Activated CD4-positive, alpha-beta T cell treated with anti-CD3 and anti-CD28 coated beads for 1 hour (primary cell): ENCODE data around the gene TRIP10.
"Not testable (repeated sequence)": the region's sequence is repeated elsewhere in the genome, so short reads cannot be mapped to it uniquely, and the experiment has no call there.

Experiments
- DNase-seq: peaks from one replicate; pipeline ENCODE4 v3.0.0-alpha.2; 2020

The TRIP10 gene, protein sequence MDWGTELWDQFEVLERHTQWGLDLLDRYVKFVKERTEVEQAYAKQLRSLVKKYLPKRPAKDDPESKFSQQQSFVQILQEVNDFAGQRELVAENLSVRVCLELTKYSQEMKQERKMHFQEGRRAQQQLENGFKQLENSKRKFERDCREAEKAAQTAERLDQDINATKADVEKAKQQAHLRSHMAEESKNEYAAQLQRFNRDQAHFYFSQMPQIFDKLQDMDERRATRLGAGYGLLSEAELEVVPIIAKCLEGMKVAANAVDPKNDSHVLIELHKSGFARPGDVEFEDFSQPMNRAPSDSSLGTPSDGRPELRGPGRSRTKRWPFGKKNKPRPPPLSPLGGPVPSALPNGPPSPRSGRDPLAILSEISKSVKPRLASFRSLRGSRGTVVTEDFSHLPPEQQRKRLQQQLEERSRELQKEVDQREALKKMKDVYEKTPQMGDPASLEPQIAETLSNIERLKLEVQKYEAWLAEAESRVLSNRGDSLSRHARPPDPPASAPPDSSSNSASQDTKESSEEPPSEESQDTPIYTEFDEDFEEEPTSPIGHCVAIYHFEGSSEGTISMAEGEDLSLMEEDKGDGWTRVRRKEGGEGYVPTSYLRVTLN

DNA sequence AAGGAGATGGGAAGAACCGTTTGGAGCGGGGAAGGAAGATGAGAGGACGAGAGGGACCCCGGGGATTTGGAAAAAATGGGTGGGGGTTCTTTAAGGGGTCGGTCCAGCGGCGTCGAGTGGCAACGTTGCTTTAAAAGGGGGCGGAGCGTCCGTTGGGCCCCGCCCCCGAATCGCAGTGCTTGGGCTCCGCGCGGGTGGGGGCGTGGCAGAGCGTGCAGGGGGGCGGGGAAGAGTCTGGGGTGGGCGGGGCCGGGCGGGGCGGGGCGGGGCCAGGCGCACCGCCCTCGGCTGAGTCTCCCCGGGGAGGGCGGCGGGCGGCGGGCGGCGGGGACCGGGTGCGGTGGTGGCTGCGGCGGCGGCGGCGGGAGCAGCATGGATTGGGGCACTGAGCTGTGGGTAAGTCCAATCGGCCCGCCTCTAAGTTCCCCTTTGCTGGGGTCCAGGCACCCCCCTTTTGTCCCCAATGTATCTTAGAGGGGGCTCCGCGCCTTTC is at the start of gene TRIP10:
Gene TRIP10 (plus strand): TSS at position 291 of the 493 bp plus-strand sequence. CDS start 82 bp downstream, at position 373.
- peak; percentile 76 for DNase-seq

DNA sequence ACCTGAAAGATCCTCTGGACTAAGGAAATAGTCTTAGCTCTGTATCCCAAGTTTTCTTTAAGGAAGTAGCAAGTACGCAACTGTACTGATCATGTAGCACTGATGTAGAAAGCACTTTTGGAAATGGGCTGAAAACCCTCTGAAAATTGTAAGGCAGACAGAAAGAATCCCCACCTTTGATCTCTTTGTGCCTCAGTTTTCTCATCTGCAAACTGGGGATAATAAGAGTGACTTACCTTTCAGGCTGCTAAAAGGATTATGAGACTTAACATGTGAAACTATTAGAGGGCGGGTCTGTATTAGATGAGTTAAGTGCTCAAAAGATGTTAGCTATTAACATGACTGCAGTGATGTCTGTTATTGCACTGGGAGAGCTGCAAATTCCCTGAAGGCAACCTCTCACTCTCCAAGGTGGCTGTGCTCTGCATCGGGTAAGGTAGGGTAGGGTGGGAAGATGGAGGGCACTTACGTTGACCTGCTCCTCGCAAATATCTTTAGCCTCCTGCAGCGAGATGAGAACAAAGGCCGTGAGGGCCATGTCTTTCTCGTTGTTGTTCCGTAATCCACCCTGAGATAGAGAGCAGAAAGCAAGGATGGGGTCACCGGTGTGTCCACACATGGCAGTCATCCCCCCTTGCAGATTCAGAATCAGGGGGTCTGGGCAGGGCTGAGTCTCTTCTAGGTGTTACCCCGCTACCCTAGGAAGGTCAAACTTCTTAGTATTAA is 49.2 kb upstream of the TRIP10 start:
- no peak for DNase-seq

DNA sequence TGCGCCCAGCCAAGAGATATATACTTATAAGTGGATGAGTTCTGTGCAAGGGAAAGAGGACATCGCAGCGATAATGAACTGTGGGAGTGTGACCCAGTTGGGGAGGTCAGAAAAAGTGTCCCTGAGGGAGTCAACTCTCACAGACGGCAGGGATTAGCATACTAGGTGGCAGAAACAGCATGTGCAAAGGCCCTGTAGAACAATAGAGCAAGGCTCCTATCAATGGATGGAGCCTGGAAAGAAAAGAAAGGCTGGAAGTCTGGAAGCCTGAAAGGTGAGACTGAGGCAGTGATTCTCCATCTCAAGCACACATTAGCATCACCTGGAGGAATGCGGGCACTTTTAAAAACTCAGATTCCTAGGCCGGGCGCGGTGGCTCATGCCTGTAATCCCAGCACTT is 48.1 kb upstream of the TRIP10 start:
- DNase-seq = no peak

DNA sequence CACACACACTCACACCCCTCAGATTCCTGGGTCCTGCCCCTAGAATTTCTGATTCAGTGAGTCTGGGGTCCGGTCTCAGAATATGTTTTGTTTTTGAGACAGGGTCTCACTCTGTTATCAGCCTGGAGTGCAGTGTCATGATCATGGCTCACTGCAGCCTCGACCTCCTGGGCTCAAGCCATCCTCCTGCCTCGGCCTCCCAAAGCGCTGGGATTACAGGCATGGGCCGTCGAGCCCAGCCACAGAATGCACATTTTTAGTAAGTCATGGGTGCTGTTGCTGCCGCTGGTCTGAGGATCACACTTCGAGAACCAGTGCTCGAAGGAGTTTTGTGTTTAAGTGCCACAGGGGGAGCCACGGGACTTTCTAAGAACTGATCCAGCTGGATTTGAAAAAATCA is 47.5 kb upstream of the TRIP10 start:
- DNase-seq = no peak

DNA sequence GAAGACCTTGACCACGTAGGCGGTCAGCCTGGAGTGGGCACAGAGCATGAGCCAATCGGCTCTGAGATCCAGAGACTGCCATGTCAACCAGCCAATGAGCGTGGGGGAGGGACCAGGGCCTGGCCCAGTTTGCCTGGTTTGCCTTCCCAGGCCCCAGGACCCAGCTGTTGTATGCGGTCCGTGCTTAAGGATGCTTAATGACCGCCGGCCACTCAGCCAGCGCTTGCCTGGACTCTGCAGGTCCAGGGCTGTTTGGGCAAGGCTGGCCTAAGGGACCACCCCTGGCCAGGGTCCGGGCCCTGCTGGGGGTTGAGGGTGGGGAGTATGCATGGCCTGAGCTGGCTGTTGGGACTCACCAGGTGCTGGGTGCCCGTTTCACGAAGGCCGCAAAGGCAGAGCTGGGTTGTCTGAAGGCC is 46.4 kb upstream of the TRIP10 start:
- DNase-seq = no peak

DNA sequence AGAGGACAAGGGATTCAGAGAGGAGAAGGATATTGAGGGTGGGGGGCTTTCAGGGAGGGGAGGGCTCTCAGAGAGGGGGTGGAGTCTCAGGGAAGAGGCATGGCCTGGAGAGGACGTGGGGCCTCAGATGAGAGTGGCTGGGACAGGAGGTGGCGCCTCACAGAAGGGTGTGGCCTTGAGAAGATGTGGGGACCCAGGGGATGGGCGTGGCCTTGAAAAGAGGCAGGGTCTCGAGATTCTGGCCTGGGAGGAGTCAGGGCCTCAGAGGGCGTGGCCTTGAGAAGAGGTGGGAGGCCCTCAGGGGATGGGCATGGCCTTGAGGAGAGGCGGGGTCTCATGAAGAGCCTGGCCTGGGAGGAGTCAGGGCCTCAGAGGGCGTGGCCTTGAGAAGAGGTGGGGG is 45.8 kb upstream of the TRIP10 start:
- DNase-seq = no peak

DNA sequence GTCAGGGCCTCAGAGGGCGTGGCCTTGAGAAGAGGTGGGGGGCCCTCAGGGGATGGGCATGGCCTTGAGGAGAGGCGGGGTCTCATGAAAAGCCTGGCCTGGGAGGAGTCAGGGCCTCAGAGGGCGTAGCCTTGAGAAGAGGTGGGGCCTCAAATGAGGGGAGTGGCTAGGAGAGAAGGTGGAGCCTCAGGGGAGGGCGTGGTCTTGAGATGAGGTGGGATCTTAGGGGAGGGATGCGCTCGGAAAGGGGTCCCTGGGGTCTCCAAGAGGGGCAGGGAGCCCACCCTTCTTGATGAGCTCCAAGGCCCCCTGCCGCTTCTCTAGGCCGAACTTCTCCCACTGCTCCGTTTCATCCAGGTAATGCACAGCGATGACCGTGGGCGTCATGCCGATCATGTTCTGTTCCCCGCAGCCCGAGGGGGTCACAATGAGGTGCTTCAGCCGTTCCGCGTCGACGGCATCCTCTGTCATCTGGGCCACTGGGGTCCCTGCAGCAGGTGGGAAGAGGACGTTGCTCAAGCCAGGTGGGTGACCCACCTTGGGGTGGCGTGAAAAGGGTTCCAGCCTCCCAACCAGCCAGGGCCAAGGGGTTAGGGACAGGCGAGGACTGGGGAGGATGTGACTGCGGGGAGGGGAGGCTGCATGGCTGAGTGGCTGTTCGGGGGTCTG is 45.2 kb upstream of the TRIP10 start:
- no peak for DNase-seq

DNA sequence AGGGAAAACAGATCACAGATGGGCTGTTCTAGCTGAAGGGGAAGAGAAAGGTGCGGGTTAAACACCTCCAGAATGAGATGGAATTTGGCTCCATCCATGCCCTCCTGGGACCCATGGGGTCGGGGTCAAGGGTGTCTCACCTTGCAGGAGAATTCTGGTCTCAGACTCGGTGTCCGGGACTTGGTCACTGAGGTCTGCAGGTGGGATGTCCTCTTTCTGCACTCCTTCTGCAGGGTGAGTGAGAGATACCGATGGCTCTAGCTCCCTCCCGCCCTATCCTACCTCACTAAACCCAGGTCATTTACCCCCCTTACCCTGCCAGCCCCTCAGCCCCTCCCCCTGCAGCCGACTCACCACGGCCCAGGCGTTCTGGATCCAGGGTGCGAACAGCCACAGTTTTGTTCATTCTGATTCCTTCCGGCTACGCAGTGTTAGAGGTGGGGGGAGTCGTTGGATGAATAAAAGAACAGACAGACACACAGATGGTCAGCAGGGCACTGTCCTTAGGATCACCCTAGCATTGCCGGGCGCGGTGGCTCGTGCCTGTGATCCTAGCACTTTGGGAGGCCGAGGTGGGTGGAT is 43.1 kb upstream of the TRIP10 start:
- no peak for DNase-seq

DNA sequence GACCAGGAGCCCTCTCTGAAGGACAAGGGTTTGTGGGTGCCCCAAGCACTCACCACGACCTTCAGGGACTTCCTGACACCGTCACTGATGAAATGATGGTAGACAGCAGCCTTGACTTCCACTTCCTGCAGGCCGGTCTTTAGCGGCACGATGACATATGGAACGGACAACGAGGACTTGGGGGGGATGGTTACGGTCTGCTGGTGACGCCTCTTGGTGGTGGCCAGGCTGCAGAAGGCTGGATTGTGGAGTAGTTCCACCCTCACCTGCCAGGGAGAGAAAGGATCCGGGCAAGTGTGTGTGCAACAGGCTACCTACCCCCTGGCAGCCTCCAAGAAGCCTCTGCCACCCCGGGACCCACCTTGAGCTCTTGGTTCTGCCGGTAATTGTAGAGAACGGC is 42.2 kb upstream of the TRIP10 start:
- DNase-seq = no peak

DNA sequence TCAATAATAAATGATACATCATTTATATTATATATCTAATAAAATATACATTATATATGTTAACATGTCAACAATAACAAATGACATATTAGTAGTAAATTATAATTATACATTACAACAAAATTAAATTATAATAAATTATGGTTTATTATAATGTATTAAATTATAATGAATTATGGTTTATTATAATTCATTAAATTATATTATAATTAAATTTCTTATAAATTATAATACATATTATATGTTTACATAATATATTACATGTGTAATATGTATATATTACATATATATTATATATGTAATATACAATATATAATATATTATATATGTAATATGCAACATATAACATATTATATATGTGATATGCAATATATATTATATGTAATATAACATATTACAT is 39.5 kb upstream of the TRIP10 start:
- DNase-seq = no peak

DNA sequence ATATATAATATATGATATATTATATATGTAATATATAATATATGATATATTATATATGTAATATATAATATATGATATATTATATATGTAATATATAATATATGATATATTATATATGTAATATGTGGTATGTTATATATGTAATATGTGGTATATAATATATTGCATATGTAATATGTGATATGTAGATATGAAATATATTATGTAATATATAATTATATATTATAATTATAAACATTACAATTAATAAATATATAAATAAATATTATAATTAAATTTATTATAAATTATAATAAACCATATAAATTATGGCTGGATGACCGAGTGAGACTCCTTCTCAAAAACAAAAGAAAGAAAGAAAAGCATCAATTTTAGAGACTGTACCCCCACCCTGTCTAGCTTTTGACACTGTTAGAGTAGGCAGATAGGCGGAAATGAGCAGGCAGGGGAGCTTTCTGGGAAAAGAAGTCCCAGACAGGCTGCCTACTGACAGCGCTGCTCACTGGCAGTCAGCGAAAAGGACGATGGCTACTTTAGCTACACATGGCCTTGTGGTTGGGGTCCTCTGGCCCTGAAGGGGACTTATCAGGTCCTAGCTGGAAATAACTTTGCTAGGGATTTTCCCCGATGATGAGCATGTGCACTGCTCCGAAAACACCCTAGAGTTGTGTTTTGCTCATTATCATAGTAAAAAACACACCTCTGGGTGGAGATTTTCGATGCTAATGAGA is 38.7 kb upstream of the TRIP10 start:
- DNase-seq = no peak

DNA sequence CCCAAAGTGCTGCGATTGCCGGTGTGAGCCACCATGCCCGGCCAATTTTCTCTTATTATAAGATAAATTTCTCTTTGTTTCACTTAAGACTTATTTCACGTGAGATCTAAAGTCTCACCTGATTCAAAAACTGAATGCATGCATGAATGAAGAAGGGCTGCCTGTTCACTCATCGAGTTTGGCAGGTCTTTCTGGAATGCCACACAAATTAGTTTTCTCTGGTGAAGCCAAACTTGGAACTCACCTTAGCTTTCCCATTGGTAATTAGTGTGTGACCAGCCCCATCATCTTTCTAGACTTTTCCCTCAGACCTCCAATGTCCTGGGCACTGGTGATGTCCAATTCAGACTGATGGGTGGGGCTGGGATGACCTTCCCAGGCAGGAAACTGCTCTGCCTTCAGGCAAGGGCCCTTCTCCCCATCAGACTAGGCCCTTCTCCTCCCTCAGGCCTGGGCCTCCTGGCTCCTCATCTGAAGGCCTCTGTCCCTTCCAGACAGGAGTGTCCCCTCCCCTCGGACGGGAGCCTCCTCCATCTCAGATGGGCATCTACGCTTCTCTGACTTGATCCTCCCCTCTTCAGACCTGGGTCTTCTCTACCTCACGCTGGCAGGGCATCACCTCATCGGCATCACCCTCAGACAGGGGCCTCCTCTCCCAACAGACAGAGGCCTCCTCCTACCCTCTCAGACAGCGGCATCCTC is 33.4 kb upstream of the TRIP10 start:
- no peak for DNase-seq

DNA sequence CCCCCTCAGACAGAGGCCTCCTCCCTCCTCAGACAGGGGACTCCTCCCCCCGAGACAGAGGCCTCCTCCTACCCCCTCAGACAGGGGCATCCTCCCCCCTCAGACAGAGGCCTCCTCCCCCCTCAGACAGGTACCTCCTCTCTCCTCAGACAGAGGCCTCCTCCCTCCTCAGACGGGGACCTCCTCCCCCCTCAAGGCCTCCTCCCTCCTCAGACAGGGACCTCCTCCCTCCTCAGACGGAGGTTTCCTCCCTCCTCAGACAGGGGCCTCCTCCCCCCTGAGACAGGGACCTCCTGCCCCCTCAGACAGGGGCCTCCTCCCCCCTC is 32.9 kb upstream of the TRIP10 start:
- DNase-seq = no peak

DNA sequence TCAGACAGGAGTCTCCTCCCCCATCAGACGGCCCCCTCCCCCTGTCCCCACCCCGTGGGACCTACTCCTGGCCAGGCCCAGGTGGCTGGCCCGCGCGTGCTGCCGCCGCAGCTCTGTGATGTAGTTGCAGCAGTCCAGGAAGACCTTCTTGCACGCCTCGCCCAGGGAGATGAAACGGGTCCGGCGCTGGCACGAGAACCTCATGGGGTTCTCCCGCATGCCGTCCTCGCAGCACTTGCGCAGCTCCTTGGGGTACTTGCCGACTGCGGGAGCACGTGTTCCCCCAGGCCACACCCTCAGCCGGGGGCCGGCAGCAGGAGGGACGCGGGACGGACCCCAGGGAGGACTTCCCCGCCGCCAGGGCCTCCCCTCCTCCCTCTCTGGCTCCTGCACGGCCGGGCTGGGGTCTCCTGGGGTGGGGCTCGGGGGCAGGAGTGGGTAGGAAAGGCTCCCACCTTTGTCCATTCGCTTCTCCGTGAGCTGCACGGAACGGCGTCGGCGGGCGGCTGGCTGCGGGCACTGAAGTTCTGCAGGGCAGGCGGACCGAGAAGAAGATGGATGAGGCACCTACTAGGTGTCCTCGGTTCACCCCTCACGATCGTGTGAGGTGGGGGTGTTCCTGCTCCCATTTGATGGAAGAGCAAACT is 32.3 kb upstream of the TRIP10 start:
- no peak for DNase-seq

DNA sequence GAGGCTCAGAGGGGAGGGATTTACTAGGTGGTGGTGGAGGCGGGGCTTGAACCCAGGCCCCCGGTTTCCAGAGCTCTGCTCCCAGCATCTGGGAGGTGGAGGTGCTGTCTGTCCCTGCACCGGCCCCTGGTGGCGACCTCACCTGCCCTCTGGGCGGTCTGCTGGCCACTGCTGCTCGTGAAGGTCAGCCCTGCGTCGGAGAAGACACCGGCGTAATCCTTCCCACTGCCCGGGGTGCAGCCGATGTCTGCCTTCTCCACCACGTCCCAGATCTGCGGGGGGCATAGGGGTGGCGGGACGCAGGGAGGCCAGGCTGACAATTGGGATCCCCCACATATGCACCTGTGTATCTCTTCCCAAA is 31.8 kb upstream of the TRIP10 start:
- no peak for DNase-seq

DNA sequence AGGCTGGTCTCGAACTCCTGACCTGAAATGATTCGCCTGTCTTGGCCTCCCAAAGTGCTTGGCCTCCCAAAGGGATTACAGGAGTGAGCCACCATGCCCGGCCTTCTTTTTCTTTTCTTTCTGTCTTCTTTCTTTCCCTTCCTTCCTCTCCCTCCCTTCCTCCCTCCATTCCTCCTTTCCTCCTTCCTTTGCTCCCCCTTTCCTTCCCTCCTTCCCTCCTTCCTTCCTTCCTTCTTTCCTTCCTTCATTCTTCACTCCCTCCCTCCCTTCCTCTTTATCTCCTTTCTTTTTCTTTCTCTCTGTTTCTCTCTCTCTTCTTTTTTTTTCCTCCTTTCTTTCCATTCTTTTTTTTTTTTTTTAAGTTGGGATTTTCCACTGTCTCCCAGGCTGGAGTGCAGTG is 31.1 kb upstream of the TRIP10 start:
- DNase-seq = no peak

DNA sequence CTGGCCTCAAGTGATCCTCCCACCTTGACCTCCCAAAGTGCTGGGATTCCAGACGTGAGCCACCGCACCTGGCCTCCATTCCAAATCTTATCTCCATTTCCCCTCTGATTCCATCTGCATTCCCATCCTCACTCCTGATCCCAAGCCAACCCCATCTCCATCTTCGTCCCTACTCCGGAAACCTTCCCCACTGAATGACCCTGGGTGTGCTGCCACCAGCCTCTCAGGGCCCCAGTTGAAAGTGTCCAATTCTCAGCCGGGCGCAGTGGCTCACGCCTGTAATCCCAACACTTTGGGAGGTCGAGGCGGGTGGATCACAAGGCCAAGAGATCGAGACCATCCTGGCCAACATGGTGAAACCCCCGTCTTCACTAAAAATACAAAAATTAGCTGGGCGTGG is 30.6 kb upstream of the TRIP10 start:
- not testable (repeated sequence) for DNase-seq

DNA sequence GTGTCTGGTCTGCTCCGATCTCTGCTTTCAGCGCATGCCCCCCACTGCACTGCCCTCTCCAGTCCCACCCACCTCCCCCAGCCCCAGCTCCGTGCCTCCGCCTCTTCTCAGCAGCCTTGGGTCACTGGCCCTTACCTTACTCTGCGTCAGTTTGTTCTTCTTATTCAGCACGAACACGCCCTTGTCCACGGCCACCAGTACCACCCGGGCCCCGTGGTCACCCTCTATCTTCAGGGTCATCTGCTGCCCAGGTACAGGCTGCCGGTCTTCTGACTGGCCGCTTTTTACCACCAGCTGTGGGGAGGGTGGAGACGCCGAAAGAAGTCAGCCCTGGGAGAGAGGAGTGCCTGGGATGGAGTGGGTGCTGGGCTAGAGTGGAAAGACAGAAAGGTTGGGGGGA is 29.9 kb upstream of the TRIP10 start:
- DNase-seq = no peak

DNA sequence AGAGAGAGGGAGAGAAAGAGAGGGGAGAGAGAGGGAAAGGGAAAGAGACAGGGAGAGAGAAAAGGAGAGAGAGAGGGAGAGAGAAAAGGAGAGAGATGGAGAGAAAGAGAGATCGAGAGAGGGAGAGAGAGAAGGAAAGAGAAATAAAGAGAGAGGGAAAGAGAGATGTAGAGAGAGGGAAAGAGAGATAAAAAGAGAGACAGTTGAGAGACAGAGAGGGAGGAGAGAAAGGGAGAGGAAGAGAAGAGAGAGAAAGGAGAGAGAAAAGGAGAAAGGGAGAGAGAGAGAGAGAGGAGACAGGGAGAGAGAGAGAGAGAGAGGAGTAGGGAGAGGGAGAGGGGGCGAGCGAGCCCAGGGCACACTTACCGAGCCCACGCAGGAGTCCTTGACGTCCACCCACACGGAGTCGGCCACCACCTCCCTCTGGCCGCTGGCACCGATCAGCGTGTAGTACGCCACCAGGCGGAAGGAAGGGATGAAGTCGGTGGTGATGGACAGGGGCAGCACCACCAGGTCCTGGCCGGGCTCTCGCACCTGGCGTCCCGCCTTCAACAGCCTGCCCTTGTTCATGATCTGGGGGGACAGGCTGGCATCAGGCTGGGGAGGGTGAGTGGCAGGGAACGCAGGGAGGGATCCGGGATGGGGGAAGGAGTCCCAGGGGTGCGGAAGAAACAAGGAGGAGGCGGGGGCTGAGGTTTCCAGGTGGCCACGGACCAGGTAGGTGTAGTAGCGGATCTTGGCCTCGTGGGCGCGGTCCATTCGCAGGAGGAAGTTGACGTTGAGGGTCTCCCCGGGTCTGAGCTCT is 29.0 kb upstream of the TRIP10 start:
- DNase-seq = no peak

DNA sequence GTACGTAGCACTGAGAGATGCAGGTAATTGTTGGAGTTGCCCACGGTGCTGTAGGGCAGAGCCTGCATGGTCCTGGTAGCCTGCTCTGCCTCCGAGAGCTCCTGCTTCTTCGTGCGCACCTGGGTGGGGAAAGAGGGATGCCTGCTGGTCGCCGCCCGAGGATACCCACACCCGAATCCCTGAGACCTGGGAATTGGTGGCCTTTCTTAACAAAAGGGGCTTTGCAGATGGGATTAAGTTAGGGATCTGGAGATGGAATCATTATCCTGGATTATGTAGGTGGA is 28.5 kb upstream of the TRIP10 start:
- no peak for DNase-seq

DNA sequence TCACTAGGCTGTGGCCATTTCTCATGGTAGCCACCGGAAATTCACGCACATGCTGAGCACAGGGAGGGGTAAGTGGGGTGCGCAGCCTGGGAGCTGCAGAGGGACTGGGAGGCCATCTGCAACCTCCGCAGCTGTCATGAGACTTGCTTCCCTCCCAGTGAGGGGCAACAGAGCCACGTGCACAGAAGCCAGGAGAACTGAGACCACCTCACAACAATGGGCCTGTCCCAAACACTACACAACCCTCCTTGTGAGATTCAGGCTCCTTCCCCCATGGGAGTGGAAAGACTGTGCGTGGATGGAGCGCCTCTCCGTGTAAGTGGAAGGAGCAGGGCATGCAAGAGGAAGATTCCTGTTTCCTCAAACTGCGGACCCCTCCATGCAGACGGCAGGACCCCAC is 27.9 kb upstream of the TRIP10 start:
- no peak for DNase-seq
